SJCRH30 (cell line): ENCODE results near the gene KMO. TPM values are rescaled to one million over a fixed set of nuclear protein-coding genes. Genes with fewer than 3 reads are reported as not detected.

Experiments
- DNase-seq, 2 experiments: peaks; one replicate each; pipeline ENCODE4 v3.0.0-alpha.2; 2015 to 2020
- H3K27ac ChIP-seq: fragments of 250-450 bp; sonication (Bioruptor Pico); 2 replicates; pipeline ENCODE4 v1.5.1; 2020; ENCODE audit warnings: mild to moderate bottlenecking, moderate library complexity
- H3K27me3 ChIP-seq: fragments of 250-450 bp; sonication (Bioruptor Pico); 2 replicates; pipeline ENCODE4 v1.5.1; 2020; ENCODE audit warnings: mild to moderate bottlenecking, moderate library complexity
- H3K36me3 ChIP-seq: fragments of 250-450 bp; sonication (Bioruptor Pico); 2 replicates; pipeline ENCODE4 v1.5.1; 2020; ENCODE audit warnings: mild to moderate bottlenecking, moderate library complexity
- H3K4me1 ChIP-seq: fragments of 250-450 bp; sonication (Bioruptor Pico); 2 replicates; pipeline ENCODE4 v1.5.1; 2020; ENCODE audit warnings: mild to moderate bottlenecking, moderate library complexity
- H3K4me3 ChIP-seq: fragments of 250-450 bp; sonication (Bioruptor Pico); 2 replicates; pipeline ENCODE4 v1.5.1; 2020; ENCODE audit warnings: mild to moderate bottlenecking, moderate library complexity
- H3K9me3 ChIP-seq: fragments of 250-450 bp; sonication (Bioruptor Pico); replicated peaks from 2 replicates; pipeline ENCODE4 v1.5.1; 2020; ENCODE audit warnings: mild to moderate bottlenecking, moderate library complexity
- total RNA-seq: library from RNA; depleted of rRNA; stranded (reverse); fragments of >200 nt; shearing (Covaris generic); gene quantifications from 2 replicates; pipeline ENCODE4 v1.2.3, GENCODE V29; 2014

Gene KMO
- total RNA-seq, 1 experiment from 2014 or later, result 0.04 TPM

GRCh38 chr1:241615043-241615974 lies 83.1 kb downstream of the KMO start:
- Histone ChIP-seq H3K9me3 (no peaks in the 10 kb centered on the region), H3K36me3 (no peaks in the 10 kb centered on the region), H3K4me1 (peaks cover 11% of the 10 kb centered on the region; the same call in 1 of the 2 replicates), H3K4me3 (no peak overlapping the region), H3K27ac (no peak overlapping the region), H3K27me3 (no peaks in the 10 kb centered on the region)
- DNase-seq, result no peak

- no peaks in the 10 kb centered on the region for H3K9me3 ChIP-seq
- H3K27ac ChIP-seq, result no peak overlapping the region
- H3K27me3 ChIP-seq, result no peaks in the 10 kb centered on the region
- peaks cover 7% of the 10 kb centered on the region; the same call in 1 of the 2 replicates for H3K4me1 ChIP-seq
- H3K36me3 ChIP-seq, result no peaks in the 10 kb centered on the region
- no peak for DNase-seq
- H3K4me3 ChIP-seq, result no peak overlapping the region
Measured at GRCh38 chr1:241617426-241617825, 85.2 kb downstream of the KMO start.

DNA sequence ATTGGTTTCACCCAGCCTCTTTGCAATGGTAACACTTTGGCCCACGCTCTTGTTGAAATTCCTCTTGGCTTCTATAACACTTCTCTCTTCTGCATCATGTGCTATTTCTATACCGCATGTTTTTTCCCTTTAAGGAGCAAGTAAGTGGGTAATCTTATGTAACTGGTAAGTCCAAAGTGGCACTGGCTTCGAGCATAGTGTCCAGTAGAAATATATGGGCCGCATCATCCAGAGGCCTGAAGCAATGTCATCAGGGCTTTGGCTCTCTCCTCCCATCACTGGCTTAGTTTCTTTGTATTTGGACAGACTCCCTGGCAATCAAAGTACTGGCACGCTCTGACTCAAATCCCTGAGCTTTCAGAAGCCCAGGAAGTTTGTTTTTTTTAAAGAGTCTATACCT lies 90.5 kb downstream of the KMO start:
- H3K4me3 ChIP-seq, result no peak overlapping the region
- H3K9me3 ChIP-seq, result no peaks in the 10 kb centered on the region
- H3K36me3 ChIP-seq, result no peaks in the 10 kb centered on the region
- no peaks in the 10 kb centered on the region for H3K4me1 ChIP-seq
- no peaks in the 10 kb centered on the region for H3K27me3 ChIP-seq
- no peak for DNase-seq
- H3K27ac ChIP-seq, result no peak overlapping the region

GRCh38 chr1:241624935-241625334 lies 92.8 kb downstream of the KMO start:
- Histone ChIP-seq H3K36me3 (no peaks in the 10 kb centered on the region), H3K4me1 (no peaks in the 10 kb centered on the region), H3K4me3 (no peak overlapping the region), H3K9me3 (no peaks in the 10 kb centered on the region), H3K27ac (no peak overlapping the region), H3K27me3 (no peaks in the 10 kb centered on the region)
- DNase-seq, result no peak

GRCh38 chr1:241627453-241628259 lies 95.5 kb downstream of the KMO start:
- Histone ChIP-seq H3K36me3 (peaks cover 3% of the 10 kb centered on the region; the same call in 1 of the 2 replicates), H3K27me3 (no peaks in the 10 kb centered on the region), H3K4me1 (no peaks in the 10 kb centered on the region), H3K4me3 (no peak overlapping the region), H3K9me3 (no peaks in the 10 kb centered on the region), H3K27ac (no peak overlapping the region)
- DNase-seq, result peak in 1 of 2 experiments; percentile 45

DNA sequence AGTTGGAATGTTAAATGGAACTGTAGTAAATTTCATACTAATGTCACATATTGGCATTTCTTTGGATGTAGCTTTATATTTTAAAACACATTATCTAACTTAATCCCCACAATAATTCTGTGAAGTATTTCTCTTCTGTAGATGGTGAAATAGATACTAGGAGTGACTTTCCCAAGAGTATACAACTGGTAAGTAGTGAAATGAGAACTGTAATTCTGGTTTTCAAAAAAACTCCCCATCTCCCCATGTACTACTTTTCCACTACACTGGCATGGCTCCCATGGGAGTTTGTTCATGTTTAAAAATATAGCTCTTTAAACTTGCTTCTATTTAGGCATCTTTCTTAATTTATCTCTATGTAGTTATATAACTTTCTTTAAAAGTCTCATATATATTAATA lies 97.8 kb downstream of the KMO start:
- no peak overlapping the region for H3K27ac ChIP-seq
- peaks cover 8% of the 10 kb centered on the region for H3K36me3 ChIP-seq
- H3K9me3 ChIP-seq, result no peaks in the 10 kb centered on the region
- no peaks in the 10 kb centered on the region for H3K27me3 ChIP-seq
- DNase-seq, result no peak
- no peaks in the 10 kb centered on the region for H3K4me1 ChIP-seq
- H3K4me3 ChIP-seq, result no peak overlapping the region

DNA sequence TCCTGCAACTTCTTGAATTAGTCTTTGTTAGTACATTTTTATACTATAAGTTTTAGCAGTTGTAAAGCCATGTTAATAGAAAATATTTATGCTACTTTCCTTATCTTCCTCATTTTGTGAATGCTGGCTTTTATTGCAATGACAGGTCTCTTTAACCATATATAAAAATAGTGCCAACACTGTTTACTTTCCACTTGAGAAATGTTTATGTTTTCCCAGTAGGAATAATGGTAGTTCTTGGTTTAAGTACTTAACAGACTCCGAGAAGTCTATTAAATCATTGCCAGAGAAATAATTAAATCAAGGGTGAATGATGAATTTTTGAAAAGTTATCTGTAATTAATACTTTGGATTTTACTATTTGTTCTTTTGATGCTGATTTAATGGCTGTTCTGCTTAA lies 98.3 kb downstream of the KMO start:
- no peaks in the 10 kb centered on the region for H3K4me1 ChIP-seq
- peaks cover 10% of the 10 kb centered on the region for H3K36me3 ChIP-seq
- no peak overlapping the region for H3K4me3 ChIP-seq
- no peak for DNase-seq
- no peaks in the 10 kb centered on the region for H3K9me3 ChIP-seq
- H3K27ac ChIP-seq, result no peak overlapping the region
- H3K27me3 ChIP-seq, result no peaks in the 10 kb centered on the region

DNA sequence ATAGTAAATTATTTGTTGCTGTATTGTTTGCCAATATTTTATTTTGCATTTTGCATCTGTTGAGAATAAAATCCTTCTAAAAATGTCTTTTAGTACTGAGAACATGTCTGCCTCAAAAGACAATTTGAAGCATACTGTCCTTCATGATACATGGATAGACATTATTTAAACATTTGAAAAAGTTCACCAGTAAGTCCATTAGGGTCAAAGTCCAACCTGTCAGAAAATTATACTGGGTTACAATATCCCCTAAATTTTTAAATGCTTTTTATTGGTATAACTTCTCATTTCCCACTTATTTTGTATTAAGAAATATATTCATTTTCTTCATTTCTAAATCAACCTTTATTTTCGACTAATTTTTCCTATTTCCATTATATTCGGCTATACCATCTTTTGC lies 98.7 kb downstream of the KMO start:
- no peak overlapping the region for H3K27ac ChIP-seq
- H3K4me1 ChIP-seq, result no peaks in the 10 kb centered on the region
- DNase-seq, result no peak
- no peak overlapping the region for H3K4me3 ChIP-seq
- H3K9me3 ChIP-seq, result no peaks in the 10 kb centered on the region
- no peaks in the 10 kb centered on the region for H3K27me3 ChIP-seq
- H3K36me3 ChIP-seq, result peaks cover 10% of the 10 kb centered on the region

- DNase-seq, result no peak
Measured at GRCh38 chr1:241631674-241632073, 99.5 kb downstream of the KMO start.

GRCh38 chr1:241632987-241633386 lies 100.8 kb downstream of the KMO start:
- Histone ChIP-seq H3K4me1 (0 out of 2 replicates have a peak, but pooled peaks cover 5% of the 10 kb centered on the region), H3K36me3 (peaks cover 10% of the 10 kb centered on the region), H3K27ac (no peak overlapping the region), H3K4me3 (no peak overlapping the region), H3K27me3 (no peaks in the 10 kb centered on the region), H3K9me3 (no peaks in the 10 kb centered on the region)
- DNase-seq, result no peak

More at GRCh38 chr1:241631674-241632073, 99.5 kb downstream of the KMO start:
- Histone ChIP-seq H3K36me3 (peaks cover 10% of the 10 kb centered on the region), H3K27me3 (no peaks in the 10 kb centered on the region), H3K4me3 (no peak overlapping the region), H3K9me3 (no peaks in the 10 kb centered on the region), H3K27ac (no peak overlapping the region), H3K4me1 (no peaks in the 10 kb centered on the region)

DNA sequence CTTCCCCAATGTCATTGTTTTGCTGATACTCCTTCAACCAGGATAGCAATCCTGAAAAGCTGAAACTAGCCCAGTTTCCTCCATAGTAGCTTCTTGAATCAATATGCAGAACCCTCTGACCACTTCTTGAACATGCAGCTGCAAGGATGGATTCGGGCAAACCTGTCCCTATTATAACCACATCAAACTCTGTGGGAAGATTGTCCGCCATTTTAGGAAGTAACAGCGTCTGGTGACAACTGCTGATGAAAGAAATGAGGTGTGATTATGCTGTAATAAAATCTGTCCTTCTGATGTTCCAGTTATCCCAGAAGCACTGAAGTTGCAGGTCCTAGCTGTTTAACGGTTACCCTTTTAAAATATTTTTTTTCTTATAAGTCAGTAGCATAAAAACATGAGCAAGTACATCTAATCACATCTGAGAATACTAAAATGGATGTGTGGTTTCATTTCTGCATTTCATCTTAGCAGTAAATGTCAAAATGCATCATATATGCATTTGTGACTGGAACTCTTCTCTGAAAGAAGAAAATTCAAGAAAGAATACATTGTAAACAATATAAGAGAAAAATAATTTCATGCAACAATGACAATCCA lies 103.5 kb downstream of the KMO start:
- Histone ChIP-seq H3K4me1 (0 out of 2 replicates have a peak, but pooled peaks cover 5% of the 10 kb centered on the region), H3K4me3 (no peak overlapping the region), H3K27me3 (no peaks in the 10 kb centered on the region), H3K27ac (no peak overlapping the region), H3K36me3 (peaks cover 10% of the 10 kb centered on the region), H3K9me3 (no peaks in the 10 kb centered on the region)
- DNase-seq, result no peak

GRCh38 chr1:241636291-241636690 lies 104.1 kb downstream of the KMO start:
- DNase-seq, result no peak
- Histone ChIP-seq H3K27ac (no peak overlapping the region), H3K4me3 (no peak overlapping the region)

DNA sequence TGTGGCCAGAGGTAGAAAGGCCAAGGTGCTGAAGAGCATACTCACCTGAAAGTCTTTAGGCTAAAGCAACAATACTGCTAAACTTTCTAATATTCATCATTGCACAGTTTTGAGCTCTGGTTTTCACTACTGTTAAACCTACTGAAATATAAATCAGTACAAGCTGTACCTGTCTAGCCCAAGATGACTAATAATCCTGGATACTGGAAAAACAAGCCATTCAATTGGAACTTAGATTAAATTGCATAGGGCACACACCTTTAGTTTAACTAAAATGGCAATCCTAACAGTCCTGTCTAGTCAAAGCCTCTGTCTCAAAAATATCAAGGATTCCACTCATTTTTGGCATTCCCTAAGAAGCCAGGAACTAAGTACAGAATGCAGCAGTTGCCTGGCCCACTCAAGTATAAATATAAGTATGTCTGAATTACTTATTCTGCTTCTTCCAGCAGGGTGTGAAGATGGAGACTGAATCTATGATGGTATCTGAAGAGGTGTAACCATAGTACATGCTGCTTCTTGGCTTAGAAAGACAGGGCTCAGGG lies 104.9 kb downstream of the KMO start:
- Histone ChIP-seq H3K27ac (no peak overlapping the region), H3K4me1 (0 out of 2 replicates have a peak, but pooled peaks cover 5% of the 10 kb centered on the region), H3K4me3 (no peak overlapping the region), H3K36me3 (peaks cover 10% of the 10 kb centered on the region), H3K27me3 (no peaks in the 10 kb centered on the region), H3K9me3 (no peaks in the 10 kb centered on the region)
- DNase-seq, result no peak

More at GRCh38 chr1:241636291-241636690, 104.1 kb downstream of the KMO start:
- Histone ChIP-seq H3K9me3 (no peaks in the 10 kb centered on the region), H3K4me1 (0 out of 2 replicates have a peak, but pooled peaks cover 5% of the 10 kb centered on the region), H3K36me3 (peaks cover 10% of the 10 kb centered on the region), H3K27me3 (no peaks in the 10 kb centered on the region)

GRCh38 chr1:241637604-241638003 lies 105.4 kb downstream of the KMO start:
- H3K36me3 ChIP-seq, result peaks cover 7% of the 10 kb centered on the region
- no peaks in the 10 kb centered on the region for H3K27me3 ChIP-seq
- 0 out of 2 replicates have a peak, but pooled peaks cover 5% of the 10 kb centered on the region for H3K4me1 ChIP-seq
- H3K9me3 ChIP-seq, result no peaks in the 10 kb centered on the region
- no peak for DNase-seq
- H3K27ac ChIP-seq, result no peak overlapping the region
- H3K4me3 ChIP-seq, result no peak overlapping the region
